GM12801 (cell line): ENCODE measurements around the gene RPRD2.

Source experiments
- TF ChIP-seq, protein P1 (sequence below): IDR thresholded peaks from one replicate; pipeline ENCODE4 v1.5.1; 2011; ENCODE audit warnings: control low read depth; ENCODE audit not compliant: insufficient read length; ENCODE audit errors: extremely low read depth

The RPRD2 gene

DNA sequence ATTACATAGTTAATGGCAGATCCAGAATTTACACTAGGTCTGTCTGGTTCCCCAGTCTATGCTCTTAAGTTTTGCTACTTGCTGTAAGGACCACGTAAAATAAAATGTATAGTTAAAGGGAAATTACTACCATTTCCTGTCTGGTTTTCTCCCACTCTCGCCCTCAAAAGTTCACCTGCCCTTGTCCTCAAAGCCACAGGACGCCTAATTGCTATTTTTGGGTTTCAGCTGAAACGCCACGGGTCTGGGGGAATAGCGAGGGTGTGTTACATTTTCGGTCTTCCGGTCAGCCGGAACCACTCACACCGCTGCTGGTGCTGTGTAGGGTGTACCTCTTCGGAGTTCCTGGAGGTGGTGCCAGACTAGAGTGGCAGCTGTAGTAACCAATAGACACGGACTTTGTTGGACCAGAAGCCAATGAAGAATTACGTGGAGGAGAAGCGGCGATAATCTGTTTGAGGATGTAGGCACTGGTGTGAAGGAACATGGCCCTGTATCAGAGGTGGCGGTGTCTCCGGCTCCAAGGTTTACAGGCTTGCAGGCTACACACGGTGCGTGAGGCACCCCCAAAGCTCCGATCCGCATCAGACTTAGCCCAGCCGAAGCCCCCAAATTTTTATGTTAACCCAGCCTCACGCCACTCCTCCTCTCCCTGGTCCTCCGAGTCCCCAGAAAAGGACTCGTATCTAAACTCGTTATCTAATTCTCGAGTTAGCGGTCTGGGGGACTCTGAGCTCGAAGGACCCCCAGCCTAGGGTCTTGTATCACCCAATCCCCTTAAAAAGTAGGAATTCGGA lies 123.2 kb downstream of the RPRD2 start, which contains the start of gene TARS2:
Gene TARS2 (plus strand): TSS at position 454 of the 797 bp plus-strand sequence. CDS start 32 bp downstream, at position 486.
- TF ChIP-seq, protein P1, sequence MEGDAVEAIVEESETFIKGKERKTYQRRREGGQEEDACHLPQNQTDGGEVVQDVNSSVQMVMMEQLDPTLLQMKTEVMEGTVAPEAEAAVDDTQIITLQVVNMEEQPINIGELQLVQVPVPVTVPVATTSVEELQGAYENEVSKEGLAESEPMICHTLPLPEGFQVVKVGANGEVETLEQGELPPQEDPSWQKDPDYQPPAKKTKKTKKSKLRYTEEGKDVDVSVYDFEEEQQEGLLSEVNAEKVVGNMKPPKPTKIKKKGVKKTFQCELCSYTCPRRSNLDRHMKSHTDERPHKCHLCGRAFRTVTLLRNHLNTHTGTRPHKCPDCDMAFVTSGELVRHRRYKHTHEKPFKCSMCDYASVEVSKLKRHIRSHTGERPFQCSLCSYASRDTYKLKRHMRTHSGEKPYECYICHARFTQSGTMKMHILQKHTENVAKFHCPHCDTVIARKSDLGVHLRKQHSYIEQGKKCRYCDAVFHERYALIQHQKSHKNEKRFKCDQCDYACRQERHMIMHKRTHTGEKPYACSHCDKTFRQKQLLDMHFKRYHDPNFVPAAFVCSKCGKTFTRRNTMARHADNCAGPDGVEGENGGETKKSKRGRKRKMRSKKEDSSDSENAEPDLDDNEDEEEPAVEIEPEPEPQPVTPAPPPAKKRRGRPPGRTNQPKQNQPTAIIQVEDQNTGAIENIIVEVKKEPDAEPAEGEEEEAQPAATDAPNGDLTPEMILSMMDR: no peak

DNA sequence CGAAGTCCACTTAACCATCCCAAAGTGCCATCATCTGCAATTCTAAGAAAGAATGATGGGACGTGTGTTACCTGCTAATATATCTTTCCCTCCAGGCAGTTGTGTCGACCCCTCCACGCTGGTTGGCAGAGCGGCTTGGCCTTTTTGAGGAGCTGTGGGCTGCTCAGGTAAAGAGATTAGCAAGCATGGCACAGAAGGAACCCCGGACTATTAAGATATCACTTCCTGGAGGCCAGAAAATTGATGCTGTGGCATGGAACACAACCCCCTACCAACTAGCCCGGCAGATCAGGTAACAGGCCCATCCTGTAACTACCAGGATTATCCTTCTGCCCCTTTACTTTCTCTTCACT lies 123.8 kb downstream of the RPRD2 start:
- TF ChIP-seq, protein P1: no peak

DNA sequence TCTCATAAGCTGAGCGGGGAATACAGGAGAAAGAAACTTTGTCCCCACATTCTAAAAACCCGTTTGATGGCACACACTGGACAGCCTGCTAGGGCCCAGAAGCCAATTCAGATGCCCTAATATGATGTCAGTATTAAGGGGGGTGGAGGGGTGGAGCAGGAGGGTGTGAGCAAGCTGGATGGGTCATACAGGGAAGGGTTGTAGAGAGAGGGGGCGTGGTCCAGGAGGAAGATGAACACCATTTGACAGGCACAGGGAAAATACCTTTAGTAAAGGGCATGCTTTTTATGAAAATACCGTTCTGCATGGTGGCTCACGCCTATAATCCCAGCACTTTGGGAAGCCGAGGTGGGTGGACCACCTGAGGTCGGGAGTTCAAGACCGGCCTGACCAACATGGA lies 129.2 kb downstream of the RPRD2 start:
- TF ChIP-seq, protein P1: no peak

DNA sequence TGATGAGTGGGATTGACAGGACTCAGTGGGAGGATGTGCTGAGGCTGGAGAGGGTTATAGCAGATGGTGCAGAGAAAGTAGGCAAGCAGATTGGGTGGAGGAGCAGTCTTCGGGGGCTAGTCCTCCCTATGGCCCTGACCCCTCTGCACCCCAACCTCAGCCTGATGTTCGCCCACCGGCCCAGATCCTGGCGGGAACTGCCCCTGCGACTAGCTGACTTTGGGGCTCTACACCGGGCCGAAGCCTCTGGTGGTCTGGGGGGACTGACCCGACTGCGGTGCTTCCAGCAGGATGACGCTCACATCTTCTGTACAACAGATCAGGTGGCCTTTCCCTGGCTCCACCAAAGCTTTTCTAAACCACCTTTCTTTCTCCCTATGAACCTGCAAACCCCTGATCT lies 134.4 kb downstream of the RPRD2 start:
- TF ChIP-seq, protein P1: no peak

DNA sequence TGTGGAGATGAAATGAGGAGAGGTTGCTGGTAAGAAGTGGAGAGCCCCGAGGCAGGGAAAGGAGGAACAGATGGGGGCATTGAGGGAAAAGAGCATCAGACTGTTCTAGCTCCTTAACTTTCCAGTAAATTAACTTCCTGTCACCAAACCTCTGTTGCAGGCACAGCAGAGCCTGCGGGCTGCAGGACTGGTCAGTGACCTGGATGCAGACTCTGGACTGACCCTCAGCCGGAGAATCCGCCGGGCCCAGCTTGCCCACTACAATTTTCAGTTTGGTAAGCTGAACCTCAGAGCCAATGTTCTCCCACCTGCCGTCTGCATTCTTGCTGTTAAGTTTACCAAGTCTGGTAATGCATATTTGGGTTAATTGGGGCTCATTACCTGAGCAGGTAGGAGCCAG lies 141.5 kb downstream of the RPRD2 start:
- TF ChIP-seq, protein P1: no peak

DNA sequence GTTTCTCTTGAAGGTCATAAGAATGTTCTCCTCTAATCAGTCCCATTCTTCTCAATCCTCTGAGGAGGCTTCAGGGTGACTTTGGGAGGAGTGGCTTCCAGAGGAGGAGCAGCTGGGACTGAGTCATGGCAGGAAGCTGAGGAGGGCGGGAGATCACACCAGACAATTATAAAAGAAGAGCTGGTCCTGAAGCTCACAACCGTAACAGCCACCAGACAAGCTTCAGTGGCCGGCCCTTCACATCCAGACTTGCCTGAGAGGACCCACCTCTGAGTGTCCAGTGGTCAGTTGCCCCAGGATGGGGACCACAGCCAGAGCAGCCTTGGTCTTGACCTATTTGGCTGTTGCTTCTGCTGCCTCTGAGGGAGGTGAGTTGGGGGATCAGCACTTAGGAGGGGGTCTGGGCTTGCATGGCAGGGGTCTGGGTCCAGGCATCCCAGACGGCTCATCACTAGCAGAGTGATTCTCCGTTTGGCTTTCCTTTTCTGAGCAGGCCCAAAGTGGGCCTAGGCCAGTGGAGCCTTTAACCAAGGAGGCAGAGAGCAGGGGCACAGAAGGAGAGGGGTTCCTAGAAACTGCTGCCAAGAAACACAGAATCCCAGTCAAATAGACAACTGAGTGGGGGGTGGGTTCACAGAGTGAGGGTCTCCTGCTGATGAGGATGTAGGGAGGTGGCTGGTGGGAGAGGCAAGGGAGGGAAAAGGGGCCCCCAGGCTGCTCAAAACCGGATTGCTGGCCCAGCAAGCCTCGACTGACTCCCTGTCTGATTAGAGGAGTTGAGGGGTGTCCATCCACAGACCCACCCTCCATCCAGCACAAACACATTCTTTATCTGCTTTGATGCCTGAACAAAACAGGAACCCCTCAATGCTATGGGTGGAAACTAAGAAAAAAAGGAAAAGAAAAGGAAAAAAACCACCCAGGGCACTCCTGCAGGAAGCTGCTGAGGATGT lies 144.2 kb downstream of the RPRD2 start, which contains the start of gene ECM1:
Gene ECM1 (plus strand): TSS at position 198 of the 953 bp plus-strand sequence. CDS start 101 bp downstream, at position 299.
- TF ChIP-seq, protein P1: no peak

DNA sequence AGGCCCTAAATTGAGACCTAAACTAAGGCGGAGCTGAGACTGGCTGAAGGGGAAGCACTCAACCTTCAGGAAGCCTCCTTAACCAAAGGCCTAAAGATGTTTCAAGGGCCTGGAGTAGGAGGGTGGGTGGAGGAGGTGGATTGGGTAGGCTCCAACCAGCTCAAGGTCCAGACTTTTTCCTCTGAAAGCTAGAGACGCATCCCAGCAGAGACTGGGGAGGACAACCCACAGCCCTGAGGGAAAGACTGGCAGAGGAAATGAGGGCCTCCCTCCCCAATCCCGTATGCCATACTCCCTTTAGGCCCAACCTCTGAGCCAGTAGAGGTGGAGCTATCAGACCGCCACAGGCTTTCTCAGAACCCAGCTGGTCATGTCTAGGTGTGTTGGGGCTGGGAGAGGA lies 145.0 kb downstream of the RPRD2 start:
- TF ChIP-seq, protein P1: no peak
